WTC11 (cell line): ENCODE data around the gene CFL1. TPM values are rescaled to one million over a fixed set of nuclear protein-coding genes. Genes with fewer than 3 reads are reported as not detected.
A peak's percentile ranks its signal among the peaks of the same experiment; 100 is the strongest.

ENCODE experiments used
- ATAC-seq: fragments of 200-7000 bp; cut with Tn5 transposase; 2 replicates; pipeline ENCODE4 v1.10.0; 2021; ENCODE audit warnings: mild to moderate bottlenecking, moderate library complexity
- CTCF ChIA-PET: fragments of 300-600 bp; sonication (Branson Sonifier 250); formaldehyde crosslinking; loops from one replicate; lab custom pipeline; 2021; ENCODE audit warnings: antibody characterized with exemption; lab: Charles Lee
- POLR2A ChIA-PET: fragments of 350-600 bp; sonication (Branson Sonifier 250); formaldehyde crosslinking; loops from one replicate; lab custom pipeline; 2021; ENCODE audit warnings: antibody characterized with exemption; lab: Charles Lee
- DNase-seq: peaks from one replicate; pipeline ENCODE4 v3.0.0; 2021; ENCODE audit warnings: low spot score
- H3K27ac Mint-ChIP-seq: 2 replicates; pipeline ENCODE4 v1.8.0; 2021; ENCODE audit warnings: mixed read lengths
- H3K27me3 Mint-ChIP-seq: 2 replicates; pipeline ENCODE4 v1.8.0; 2021; ENCODE audit warnings: low read depth, mild to moderate bottlenecking, moderate library complexity, mixed read lengths
- H3K36me3 Mint-ChIP-seq: 2 replicates; pipeline ENCODE4 v1.8.0; 2021; ENCODE audit warnings: mixed read lengths
- H3K4me1 Mint-ChIP-seq: 2 replicates; pipeline ENCODE4 v1.8.0; 2022; ENCODE audit warnings: mixed read lengths
- H3K4me3 Mint-ChIP-seq: 2 replicates; pipeline ENCODE4 v1.8.0; 2021; ENCODE audit warnings: mild to moderate bottlenecking, moderate library complexity, mixed read lengths
- H3K9me3 Mint-ChIP-seq: 2 replicates; pipeline ENCODE4 v1.8.0; 2021; ENCODE audit warnings: mixed read lengths
- CDX4 ChIP-seq: fragments of 250-450 bp; sonication (Bioruptor Pico); IDR thresholded peaks from 2 replicates; pipeline ENCODE4 v1.9.0; 2021; ENCODE audit warnings: moderate library complexity, mild to moderate bottlenecking, inconsistent platforms, borderline replicate concordance
- CREB1 ChIP-seq: sonication (generic); formaldehyde crosslinking; IDR thresholded peaks from 2 replicates; pipeline ENCODE4 v1.8.0; 2023; ENCODE audit warnings: mild to moderate bottlenecking, missing genetic modification reagents
- CREM ChIP-seq: sonication (generic); formaldehyde crosslinking; IDR thresholded peaks from 2 replicates; pipeline ENCODE4 v1.8.1; 2022; ENCODE audit warnings: mild to moderate bottlenecking, missing genetic modification reagents, moderate library complexity
- ERG ChIP-seq: fragments of 250-450 bp; sonication (Bioruptor Pico); IDR thresholded peaks from 2 replicates; pipeline ENCODE4 v1.8.0; 2021; ENCODE audit warnings: mild to moderate bottlenecking
- FOXK1 ChIP-seq: sonication (generic); formaldehyde crosslinking; IDR thresholded peaks from 2 replicates; pipeline ENCODE4 v1.8.0; 2022; ENCODE audit warnings: mild to moderate bottlenecking, moderate library complexity, missing genetic modification reagents
- GABPB1 ChIP-seq: sonication (generic); formaldehyde crosslinking; IDR thresholded peaks from 2 replicates; pipeline ENCODE4 v1.8.1; 2023; ENCODE audit warnings: mild to moderate bottlenecking, missing genetic modification reagents
- GTF2I ChIP-seq: fragments of 250-450 bp; sonication (Bioruptor Pico); conservative IDR thresholded peaks from 2 replicates; pipeline ENCODE4 v1.4.0; 2021; ENCODE audit warnings: mild to moderate bottlenecking
- PREB ChIP-seq: sonication (generic); formaldehyde crosslinking; IDR thresholded peaks from 2 replicates; pipeline ENCODE4 v1.8.1; 2022; ENCODE audit warnings: mild to moderate bottlenecking, missing genetic modification reagents, moderate library complexity, borderline replicate concordance
- RORB ChIP-seq: fragments of 250-450 bp; sonication (Bioruptor Pico); IDR thresholded peaks from 2 replicates; pipeline ENCODE4 v1.9.0; 2021; ENCODE audit warnings: mild to moderate bottlenecking
- SP1 ChIP-seq: sonication (generic); formaldehyde crosslinking; conservative IDR thresholded peaks from 2 replicates; pipeline ENCODE4 v1.8.1; 2022; ENCODE audit warnings: missing genetic modification reagents
- TEAD4 ChIP-seq: sonication (generic); formaldehyde crosslinking; IDR thresholded peaks from 2 replicates; pipeline ENCODE4 v1.8.0; 2022; ENCODE audit warnings: mild to moderate bottlenecking, missing genetic modification reagents
- USF1 ChIP-seq: sonication (generic); formaldehyde crosslinking; IDR thresholded peaks from 2 replicates; pipeline ENCODE4 v1.8.0; 2022; ENCODE audit warnings: mild to moderate bottlenecking, missing genetic modification reagents
- USF2 ChIP-seq: sonication (generic); formaldehyde crosslinking; IDR thresholded peaks from 2 replicates; pipeline ENCODE4 v1.8.1; 2023; ENCODE audit warnings: mild to moderate bottlenecking, missing genetic modification reagents, moderate library complexity
- ZNF121 ChIP-seq: sonication (generic); formaldehyde crosslinking; IDR thresholded peaks from 2 replicates; pipeline ENCODE4 v1.8.0; 2023; ENCODE audit warnings: missing genetic modification reagents
- ZNF281 ChIP-seq: sonication (generic); formaldehyde crosslinking; IDR thresholded peaks from 2 replicates; pipeline ENCODE4 v1.8.0; 2023; ENCODE audit warnings: mild to moderate bottlenecking, missing genetic modification reagents
- ZNF532 ChIP-seq: fragments of 250-450 bp; sonication (Bioruptor Pico); IDR thresholded peaks from 2 replicates; pipeline ENCODE4 v1.9.0; 2021; ENCODE audit warnings: mild to moderate bottlenecking, borderline replicate concordance
- ZSCAN18 ChIP-seq: fragments of 250-450 bp; sonication (Bioruptor Pico); IDR thresholded peaks from 2 replicates; pipeline ENCODE4 v2.1.2; 2022; ENCODE audit warnings: mild to moderate bottlenecking, moderate library complexity
- total RNA-seq: library from RNA; stranded (reverse); gene quantifications from 3 replicates; pipeline ENCODE4 v1.2.3, GENCODE V29; 2021

CFL1 gene
- total RNA-seq, 1 experiment from 2014 or later = 1,073 TPM

GRCh38 chr11:65879617-65880016, 21.6 kb upstream of the CFL1 start, which contains the start of gene CTSW:
Gene CTSW, plus strand, starts transcription at chr11:65879837. Its CDS starts 18 bp downstream, at chr11:65879855.
- DNase-seq (no peak), ATAC-seq (no peak)
- peaks cover 14% of the 10 kb centered on the region for H3K27me3 Mint-ChIP-seq
- peaks cover 2% of the 10 kb centered on the region for H3K4me1 Mint-ChIP-seq
- no peaks in the 10 kb centered on the region for H3K9me3 Mint-ChIP-seq
- no peak within 1 kb of the TSS for H3K27ac Mint-ChIP-seq
- no peak within 1 kb of the TSS for H3K4me3 Mint-ChIP-seq
- CTCF ChIA-PET = interaction anchor here (1.0 to 2.7 kb wide), 6 partner anchors 8 to 143 kb away, joined by 3 to 24 read pairs (median 4); partner anchors contain the start of genes CCDC85B, FIBP and MUS81
- POLR2A ChIA-PET = interaction anchor here (0.6 to 1.1 kb wide), 2 partner anchors 9 to 10 kb away, joined by 3 read pairs; partner anchors contain the start of gene FIBP
- TF ChIP-seq GABPB1 (CRISPR knock-in tag) = no peak
- no peak for TF ChIP-seq ZNF532 (CRISPR knock-in tag)
- TF ChIP-seq ERG (CRISPR knock-in tag) = no peak
- peaks cover 20% of the 10 kb centered on the region for H3K36me3 Mint-ChIP-seq

GRCh38 chr11:65873318-65874156, 15.6 kb upstream of the CFL1 start:
- DNase-seq (peak; percentile 97), ATAC-seq (peak; percentile 84)
- Mint-ChIP-seq H3K9me3 (no peaks in the 10 kb centered on the region), H3K4me3 (peak overlapping the region; percentile 88), H3K27ac (no peak overlapping the region; the same call in 1 of the 2 replicates), H3K36me3 (no peaks in the 10 kb centered on the region), H3K27me3 (peaks cover 55% of the 10 kb centered on the region), H3K4me1 (peaks cover 2% of the 10 kb centered on the region; the same call in 1 of the 2 replicates)
- CTCF ChIA-PET = interaction anchor here (0.7 to 1.8 kb wide), 8 partner anchors 11 to 149 kb away, joined by 3 to 41 read pairs (median 8); partner anchors contain the start of genes CCDC85B, FIBP and MUS81
- POLR2A ChIA-PET = interaction anchor here (0.8 to 1.8 kb wide), 4 partner anchors 14 to 154 kb away, joined by 3 to 10 read pairs (median 4); partner anchors contain the start of genes CCDC85B, FIBP and MUS81
- TF ChIP-seq CREM (CRISPR knock-in tag) (no peak), GTF2I (CRISPR knock-in tag) (peak; percentile 80), USF1 (CRISPR knock-in tag) (peak; percentile 96), ZNF281 (CRISPR knock-in tag) (no peak), CDX4 (no peak), RORB (no peak), FOXK1 (CRISPR knock-in tag) (peak; percentile 42; the same call in 1 of the 2 replicates), USF2 (CRISPR knock-in tag) (peak; percentile 96), CREB1 (no peak), ZNF121 (peak; percentile 99), ZSCAN18 (CRISPR knock-in tag) (0 out of 2 replicates have a peak, but pooled peaks have one; percentile 37), GABPB1 (CRISPR knock-in tag) (peak; percentile 48; the same call in 1 of the 2 replicates), TEAD4 (CRISPR knock-in tag) (no peak), SP1 (CRISPR knock-in tag) (peak; percentile 100), PREB (CRISPR knock-in tag) (no peak)
